ENCODE results near the gene TTLL11.
"Not testable (repeated sequence)": the region's sequence is repeated elsewhere in the genome, so short reads cannot be mapped to it uniquely, and the experiment has no call there.

Gene TTLL11

DNA sequence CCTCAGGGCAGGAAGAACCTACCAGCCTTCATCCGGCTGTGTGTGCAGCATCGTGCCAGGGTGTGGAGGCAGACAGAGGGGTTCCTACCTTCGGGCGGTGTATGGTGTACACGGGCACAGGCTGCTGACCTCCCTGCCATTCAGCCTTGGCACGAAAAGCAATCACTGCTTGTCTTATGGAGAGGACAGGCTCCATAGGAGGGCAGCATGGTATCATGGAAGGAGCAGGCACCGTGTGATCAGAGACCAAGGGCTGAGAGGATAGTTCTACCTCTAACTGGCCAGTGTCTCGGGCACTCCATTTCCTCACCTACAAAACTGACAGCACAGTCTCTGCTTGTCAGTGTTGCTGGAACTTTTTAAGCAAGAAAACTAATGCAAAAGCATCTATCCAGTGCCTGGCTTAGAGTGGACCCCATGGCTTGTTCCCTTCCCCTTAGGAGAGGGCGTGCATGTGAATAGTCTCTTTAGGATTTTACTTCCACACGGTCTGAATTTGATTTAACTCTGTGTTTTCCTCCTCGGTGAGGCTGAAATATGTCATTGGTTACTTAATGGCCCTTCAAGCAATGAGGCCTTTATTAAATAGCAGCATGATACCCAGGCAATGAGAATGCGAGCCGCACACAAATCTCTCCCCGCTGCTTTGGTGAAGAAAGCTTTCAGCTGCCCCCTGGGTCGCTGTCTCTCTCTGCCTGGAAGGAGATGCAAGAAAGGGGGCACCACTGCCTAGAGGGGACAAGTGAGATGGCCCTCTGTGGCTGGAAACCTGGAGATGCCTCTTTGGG, 22.2 kb downstream of the TTLL11 start:
- Histone ChIP-seq H3K27me3 (ENCODE audit: insufficient read depth, low read depth, severe bottlenecking) (no peaks in the 10 kb centered on the region), H3K9me3 (ENCODE audit: severe bottlenecking) (no peaks in the 10 kb centered on the region), H3K36me3 (no peaks in the 10 kb centered on the region), H3K27ac (no peak overlapping the region), H3K4me3 (ENCODE audit: low read depth, low read length) (no peak overlapping the region)
- no peak for DNase-seq
- TF ChIP-seq, protein P1, sequence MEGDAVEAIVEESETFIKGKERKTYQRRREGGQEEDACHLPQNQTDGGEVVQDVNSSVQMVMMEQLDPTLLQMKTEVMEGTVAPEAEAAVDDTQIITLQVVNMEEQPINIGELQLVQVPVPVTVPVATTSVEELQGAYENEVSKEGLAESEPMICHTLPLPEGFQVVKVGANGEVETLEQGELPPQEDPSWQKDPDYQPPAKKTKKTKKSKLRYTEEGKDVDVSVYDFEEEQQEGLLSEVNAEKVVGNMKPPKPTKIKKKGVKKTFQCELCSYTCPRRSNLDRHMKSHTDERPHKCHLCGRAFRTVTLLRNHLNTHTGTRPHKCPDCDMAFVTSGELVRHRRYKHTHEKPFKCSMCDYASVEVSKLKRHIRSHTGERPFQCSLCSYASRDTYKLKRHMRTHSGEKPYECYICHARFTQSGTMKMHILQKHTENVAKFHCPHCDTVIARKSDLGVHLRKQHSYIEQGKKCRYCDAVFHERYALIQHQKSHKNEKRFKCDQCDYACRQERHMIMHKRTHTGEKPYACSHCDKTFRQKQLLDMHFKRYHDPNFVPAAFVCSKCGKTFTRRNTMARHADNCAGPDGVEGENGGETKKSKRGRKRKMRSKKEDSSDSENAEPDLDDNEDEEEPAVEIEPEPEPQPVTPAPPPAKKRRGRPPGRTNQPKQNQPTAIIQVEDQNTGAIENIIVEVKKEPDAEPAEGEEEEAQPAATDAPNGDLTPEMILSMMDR (IDR thresholded peaks at IDR 0.05; ENCODE audit: low read depth, low read length), result no peak

GRCh38 chr9:122066680-122067079, 26.4 kb downstream of the TTLL11 start:
- not testable (repeated sequence) for DNase-seq; H3K36me3 ChIP-seq; H3K9me3 ChIP-seq (ENCODE audit: severe bottlenecking); H3K4me3 ChIP-seq (ENCODE audit: low read depth, low read length); H3K27ac ChIP-seq; H3K27me3 ChIP-seq (ENCODE audit: insufficient read depth, low read depth, severe bottlenecking)

DNA sequence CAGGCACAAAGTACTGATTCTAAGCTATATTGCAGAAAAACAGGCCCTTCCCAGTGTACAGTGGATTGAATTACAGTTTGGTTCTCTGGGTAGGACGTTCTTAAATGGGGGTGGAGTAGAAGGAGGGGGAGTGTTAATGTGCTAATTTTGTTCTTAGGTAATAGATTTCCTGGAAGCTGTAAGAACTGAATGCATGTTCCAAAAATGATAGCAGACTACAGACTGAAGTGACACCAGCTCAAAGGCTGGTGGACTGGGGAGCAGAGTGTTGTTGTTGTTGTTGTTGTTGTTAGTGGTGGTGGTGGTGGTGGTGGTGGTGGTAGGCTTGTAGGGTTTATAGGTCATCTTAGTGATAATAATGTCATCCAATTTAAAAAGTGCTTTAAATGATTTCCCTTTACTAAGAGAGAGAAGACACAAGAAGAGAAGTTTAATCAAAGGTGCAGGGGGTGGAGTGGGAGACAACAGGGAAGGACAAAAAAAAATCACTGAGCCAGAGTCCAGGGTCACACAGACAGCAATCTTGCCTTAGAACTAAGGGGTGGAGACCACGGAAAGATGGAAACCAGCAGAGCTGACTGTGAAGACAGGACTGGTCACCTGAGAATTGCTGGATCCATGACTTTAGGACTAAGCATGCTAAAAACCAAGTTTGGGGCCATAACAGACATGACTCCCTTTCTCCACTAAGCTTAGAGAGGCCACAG, 27.0 kb downstream of the TTLL11 start:
- TF ChIP-seq, protein P1 (IDR thresholded peaks at IDR 0.05; ENCODE audit: low read depth, low read length), result no peak
- Histone ChIP-seq H3K4me3 (ENCODE audit: low read depth, low read length) (no peak overlapping the region), H3K27ac (no peak overlapping the region), H3K27me3 (ENCODE audit: insufficient read depth, low read depth, severe bottlenecking) (no peaks in the 10 kb centered on the region), H3K9me3 (ENCODE audit: severe bottlenecking) (no peaks in the 10 kb centered on the region), H3K36me3 (no peaks in the 10 kb centered on the region)
- DNase-seq, result no peak

DNA sequence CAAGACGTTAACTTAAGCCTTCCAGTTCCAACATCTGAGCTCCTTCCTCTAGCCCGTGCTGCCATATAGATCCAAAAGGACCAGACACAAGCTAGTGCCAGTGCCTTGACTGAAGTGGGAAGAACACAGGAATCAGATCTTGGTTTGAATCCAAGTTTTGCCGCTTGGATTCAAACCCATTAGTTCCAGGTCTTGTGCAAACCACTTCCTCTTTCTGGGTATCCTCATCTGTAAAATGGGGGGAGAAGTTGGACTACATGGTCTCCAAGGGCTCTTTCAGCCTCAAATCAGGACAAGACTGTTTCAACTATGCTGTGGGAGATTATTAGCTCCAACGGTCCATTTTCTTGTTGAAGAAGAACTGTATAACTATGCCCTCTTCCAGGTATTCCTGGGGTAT, 32.6 kb downstream of the TTLL11 start:
- no peaks in the 10 kb centered on the region for H3K9me3 ChIP-seq (ENCODE audit: severe bottlenecking)
- H3K27me3 ChIP-seq (ENCODE audit: insufficient read depth, low read depth, severe bottlenecking), result no peaks in the 10 kb centered on the region
- TF ChIP-seq, protein P1 (IDR thresholded peaks at IDR 0.05; ENCODE audit: low read depth, low read length), result no peak
- H3K4me3 ChIP-seq (ENCODE audit: low read depth, low read length), result no peak overlapping the region
- no peak overlapping the region for H3K27ac ChIP-seq
- no peak for DNase-seq
- no peaks in the 10 kb centered on the region for H3K36me3 ChIP-seq

- DNase-seq, result no peak
- Histone ChIP-seq H3K9me3 (ENCODE audit: severe bottlenecking) (no peaks in the 10 kb centered on the region), H3K36me3 (no peaks in the 10 kb centered on the region), H3K4me3 (ENCODE audit: low read depth, low read length) (no peak overlapping the region), H3K27me3 (ENCODE audit: insufficient read depth, low read depth, severe bottlenecking) (no peaks in the 10 kb centered on the region), H3K27ac (no peak overlapping the region)
- TF ChIP-seq, protein P1 (IDR thresholded peaks at IDR 0.05; ENCODE audit: low read depth, low read length), result no peak
Measured at GRCh38 chr9:122059955-122060324, 33.2 kb downstream of the TTLL11 start.

GRCh38 chr9:122059214-122059954, 33.7 kb downstream of the TTLL11 start:
- no peaks in the 10 kb centered on the region for H3K36me3 ChIP-seq
- TF ChIP-seq, protein P1 (IDR thresholded peaks at IDR 0.05; ENCODE audit: low read depth, low read length), result no peak
- H3K27ac ChIP-seq, result no peak overlapping the region
- H3K4me3 ChIP-seq (ENCODE audit: low read depth, low read length), result no peak overlapping the region
- H3K27me3 ChIP-seq (ENCODE audit: insufficient read depth, low read depth, severe bottlenecking), result no peaks in the 10 kb centered on the region
- no peaks in the 10 kb centered on the region for H3K9me3 ChIP-seq (ENCODE audit: severe bottlenecking)
- no peak for DNase-seq

Measured in WERI-Rb-1 (cell line).